Measurements from ENCODE around the gene UCN3.
"Not testable (repeated sequence)": the region's sequence is repeated elsewhere in the genome, so short reads cannot be mapped to it uniquely, and the experiment has no call there.

Gene UCN3

GRCh38 chr10:5396556-5397300, 32.0 kb downstream of the UCN3 start:
- DNase-seq (ENCODE audit: low spot score), result no peak
- in situ Hi-C loops (cut with MboI; ENCODE audit: low pct_unique_long_range_greater_than_20kb, low sequenced_read_pairs, unreplicated experiment), result loop anchor here (25.0 kb wide), 1 partner anchor 559 kb away; the partner anchor contains the start of gene AKR1E2
- TF ChIP-seq, protein P1, sequence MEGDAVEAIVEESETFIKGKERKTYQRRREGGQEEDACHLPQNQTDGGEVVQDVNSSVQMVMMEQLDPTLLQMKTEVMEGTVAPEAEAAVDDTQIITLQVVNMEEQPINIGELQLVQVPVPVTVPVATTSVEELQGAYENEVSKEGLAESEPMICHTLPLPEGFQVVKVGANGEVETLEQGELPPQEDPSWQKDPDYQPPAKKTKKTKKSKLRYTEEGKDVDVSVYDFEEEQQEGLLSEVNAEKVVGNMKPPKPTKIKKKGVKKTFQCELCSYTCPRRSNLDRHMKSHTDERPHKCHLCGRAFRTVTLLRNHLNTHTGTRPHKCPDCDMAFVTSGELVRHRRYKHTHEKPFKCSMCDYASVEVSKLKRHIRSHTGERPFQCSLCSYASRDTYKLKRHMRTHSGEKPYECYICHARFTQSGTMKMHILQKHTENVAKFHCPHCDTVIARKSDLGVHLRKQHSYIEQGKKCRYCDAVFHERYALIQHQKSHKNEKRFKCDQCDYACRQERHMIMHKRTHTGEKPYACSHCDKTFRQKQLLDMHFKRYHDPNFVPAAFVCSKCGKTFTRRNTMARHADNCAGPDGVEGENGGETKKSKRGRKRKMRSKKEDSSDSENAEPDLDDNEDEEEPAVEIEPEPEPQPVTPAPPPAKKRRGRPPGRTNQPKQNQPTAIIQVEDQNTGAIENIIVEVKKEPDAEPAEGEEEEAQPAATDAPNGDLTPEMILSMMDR (IDR thresholded peaks at IDR 0.05; ENCODE audit: extremely low read depth, insufficient read depth, missing control alignments), result no peak

DNA sequence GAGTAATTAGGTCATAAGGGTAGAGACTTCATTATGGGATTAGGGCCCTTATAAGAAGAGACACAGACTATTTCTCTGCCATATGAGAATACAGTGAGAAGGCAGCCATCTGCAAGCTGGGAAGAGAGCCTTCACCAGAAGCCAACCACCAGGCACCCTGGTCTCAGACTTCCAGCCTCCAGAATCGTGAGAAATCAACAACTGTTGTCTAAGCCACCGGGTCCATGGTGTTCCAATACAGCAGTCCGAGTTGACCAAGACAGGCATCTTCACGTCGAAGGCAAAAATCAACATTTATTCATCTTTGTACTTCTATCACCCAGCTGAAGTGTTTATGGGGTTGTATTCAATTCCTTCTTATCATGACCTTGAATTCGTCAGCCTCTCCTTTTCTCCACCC, 34.6 kb downstream of the UCN3 start:
- in situ Hi-C loops (cut with MboI; ENCODE audit: low pct_unique_long_range_greater_than_20kb, low sequenced_read_pairs, unreplicated experiment), result loop anchor here (25.0 kb wide), 1 partner anchor 562 kb away; the partner anchor contains the start of gene AKR1E2
- DNase-seq (ENCODE audit: low spot score), result no peak
- TF ChIP-seq, protein P1 (IDR thresholded peaks at IDR 0.05; ENCODE audit: extremely low read depth, insufficient read depth, missing control alignments), result no peak

DNA sequence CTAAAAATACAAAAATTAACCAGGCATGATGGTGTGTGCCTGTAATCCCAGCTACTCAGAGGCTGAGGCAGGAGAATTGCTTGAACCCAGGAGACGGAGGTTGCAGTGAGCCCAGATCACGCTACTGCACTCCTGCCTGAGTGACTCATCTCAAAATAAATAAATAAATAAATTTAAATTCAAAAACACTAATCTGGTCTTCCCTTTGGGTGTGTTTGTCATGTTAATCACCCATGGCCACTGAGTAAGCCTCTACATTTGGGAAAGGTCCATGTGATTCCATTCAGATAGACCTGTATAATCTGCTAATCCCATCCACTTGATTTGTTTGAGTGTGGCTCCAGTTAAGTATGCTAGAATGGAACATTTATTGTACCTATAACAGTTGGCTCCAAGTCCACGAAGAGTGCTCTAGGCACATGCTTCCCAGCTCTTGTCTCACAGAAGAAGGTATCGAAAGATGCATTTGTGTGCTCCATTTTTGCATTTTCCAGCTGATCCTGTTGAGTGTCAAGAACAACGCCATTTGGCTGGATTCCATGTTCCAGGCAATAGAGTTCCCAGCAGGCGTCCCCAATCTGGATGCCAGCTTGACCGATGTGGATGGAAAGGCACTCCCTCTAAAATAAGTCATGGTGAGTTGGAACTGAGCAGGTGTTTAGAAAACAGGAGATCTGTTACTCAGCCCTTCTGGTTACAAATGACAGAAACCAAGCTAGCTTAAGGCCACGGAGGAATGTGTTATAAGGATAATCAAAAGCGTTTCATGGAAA, 35.9 kb downstream of the UCN3 start:
- TF ChIP-seq, protein P1 (IDR thresholded peaks at IDR 0.05; ENCODE audit: extremely low read depth, insufficient read depth, missing control alignments), result no peak
- no peak for DNase-seq (ENCODE audit: low spot score)
- in situ Hi-C loops (cut with MboI; ENCODE audit: low pct_unique_long_range_greater_than_20kb, low sequenced_read_pairs, unreplicated experiment), result no loop called here

DNA sequence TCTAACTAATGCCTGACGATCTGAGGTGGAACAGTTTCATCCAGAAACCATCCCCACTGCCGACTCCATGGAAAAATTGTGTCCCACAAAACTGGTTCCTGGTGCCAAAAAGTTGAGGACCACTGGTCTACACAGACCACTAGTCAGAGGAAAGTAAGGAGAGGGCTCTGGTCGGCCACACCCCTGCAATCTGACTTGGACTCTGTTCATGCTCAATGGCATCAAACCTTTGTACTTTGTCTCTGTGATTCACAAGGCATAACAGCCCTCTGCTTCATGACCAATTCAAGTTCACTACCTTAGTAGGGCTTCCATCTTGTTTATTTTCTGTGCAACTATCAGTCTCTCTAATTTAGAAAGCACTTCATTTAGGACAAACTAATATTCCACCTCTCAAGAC, 38.0 kb downstream of the UCN3 start:
- in situ Hi-C loops (cut with MboI; ENCODE audit: low pct_unique_long_range_greater_than_20kb, low sequenced_read_pairs, unreplicated experiment), result no loop called here
- DNase-seq (ENCODE audit: low spot score), result no peak
- TF ChIP-seq, protein P1 (IDR thresholded peaks at IDR 0.05; ENCODE audit: extremely low read depth, insufficient read depth, missing control alignments), result no peak

- TF ChIP-seq, protein P1 (IDR thresholded peaks at IDR 0.05; ENCODE audit: extremely low read depth, insufficient read depth, missing control alignments), result no peak
- DNase-seq (ENCODE audit: low spot score), result no peak
- in situ Hi-C loops (cut with MboI; ENCODE audit: low pct_unique_long_range_greater_than_20kb, low sequenced_read_pairs, unreplicated experiment), result no loop called here
These were observed 39.7 kb downstream of the UCN3 start, which contains the start of gene TUBAL3 for GRCh38 chr10:5404208-5405041. TSS of gene TUBAL3 (minus strand) at chr10:5404828. CDS start at chr10:5404792, 36 bp downstream.

DNA sequence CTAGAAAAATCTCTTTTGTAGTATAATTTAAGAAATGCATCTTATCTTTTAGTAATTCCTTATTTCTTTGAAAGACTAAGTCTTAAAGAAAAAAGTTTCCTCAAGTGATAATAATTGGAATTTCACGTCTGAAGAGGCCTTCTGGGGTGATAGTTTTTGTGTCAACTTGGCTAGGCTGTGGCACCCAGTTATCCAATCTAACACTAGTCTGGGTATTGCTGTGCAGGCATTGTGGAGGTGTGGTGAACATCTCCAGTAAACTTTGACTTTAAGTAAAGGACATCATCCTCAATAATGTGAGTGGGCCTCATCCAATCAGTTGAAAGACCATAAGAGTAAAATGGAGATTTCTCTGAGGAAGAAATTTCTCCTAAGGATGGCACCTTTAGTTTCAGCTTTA, 42.2 kb downstream of the UCN3 start:
- in situ Hi-C loops (cut with MboI; ENCODE audit: low pct_unique_long_range_greater_than_20kb, low sequenced_read_pairs, unreplicated experiment), result no loop called here
- DNase-seq (ENCODE audit: low spot score), result no peak
- TF ChIP-seq, protein P1 (IDR thresholded peaks at IDR 0.05; ENCODE audit: extremely low read depth, insufficient read depth, missing control alignments), result no peak

DNA sequence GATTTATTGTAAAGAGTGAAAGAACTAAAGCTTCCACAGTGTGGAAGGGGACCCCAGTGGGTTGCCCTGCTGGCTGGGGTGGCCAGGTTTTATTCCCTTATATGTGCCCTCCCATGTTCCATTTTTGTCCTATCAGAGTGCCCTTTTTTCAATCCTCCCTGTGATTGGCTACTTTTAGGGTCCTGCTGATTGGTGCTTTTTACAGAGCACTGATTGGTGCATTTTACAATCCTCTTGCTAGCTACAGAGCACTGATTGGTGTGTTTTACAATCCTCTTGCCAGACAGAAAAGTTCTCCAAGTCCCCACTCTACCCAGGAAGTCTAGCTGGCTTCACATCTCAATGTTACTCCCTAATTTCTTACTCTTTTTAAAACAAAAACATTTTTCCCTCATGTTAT, 46.0 kb downstream of the UCN3 start:
- DNase-seq (ENCODE audit: low spot score); in situ Hi-C loops (cut with MboI; ENCODE audit: low pct_unique_long_range_greater_than_20kb, low sequenced_read_pairs, unreplicated experiment): not testable (repeated sequence)

Measured in GM13977 (cell line).